ENCODE measurements around the gene C9orf85.

DNA sequence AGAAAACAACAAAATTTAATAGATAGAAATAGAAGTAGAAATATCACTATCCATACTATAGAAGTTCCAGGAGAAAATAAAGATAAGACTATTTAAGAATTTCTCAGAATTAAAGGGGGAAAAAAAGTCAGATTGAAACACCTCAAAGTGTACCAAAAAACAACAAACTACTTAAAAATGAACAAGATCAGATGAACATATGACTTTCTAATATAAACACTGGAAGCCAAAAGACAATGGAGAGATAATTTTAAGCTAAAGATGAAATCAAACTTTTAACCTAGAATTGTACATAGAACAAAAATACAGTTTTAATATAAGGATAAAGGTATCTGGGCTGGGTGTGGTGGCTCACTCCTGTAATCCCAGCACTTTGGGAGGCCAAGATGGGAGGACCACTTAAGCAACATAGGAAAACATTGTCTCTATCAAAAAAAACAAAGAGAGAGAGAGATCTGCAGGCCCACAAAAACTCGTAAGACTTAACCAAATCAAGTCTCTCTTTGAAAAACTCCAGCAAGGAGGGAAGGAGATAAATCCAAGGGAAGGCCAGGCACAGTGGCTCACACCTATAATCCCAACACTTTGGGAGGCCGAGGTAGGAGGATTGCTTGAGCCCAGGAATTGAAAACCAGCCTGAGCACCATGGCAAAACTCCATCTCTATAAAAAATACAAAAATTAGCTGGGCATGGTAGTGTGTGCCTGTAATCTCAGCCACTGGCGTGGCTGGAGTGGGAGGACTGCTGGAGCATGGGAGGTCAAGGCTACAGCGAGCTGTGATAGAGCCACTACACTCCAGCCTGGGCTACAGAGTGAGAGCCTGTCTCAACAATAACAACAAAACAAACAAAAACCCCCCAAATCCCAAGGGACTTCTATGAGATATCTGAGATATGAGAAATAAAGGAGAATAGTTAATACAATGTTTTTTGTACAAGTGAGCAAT, 32.8 kb upstream of the C9orf85 start:
- TF ChIP-seq POLR2A (IDR thresholded peaks at IDR 0.05) = no peak
- TF ChIP-seq, protein P1, sequence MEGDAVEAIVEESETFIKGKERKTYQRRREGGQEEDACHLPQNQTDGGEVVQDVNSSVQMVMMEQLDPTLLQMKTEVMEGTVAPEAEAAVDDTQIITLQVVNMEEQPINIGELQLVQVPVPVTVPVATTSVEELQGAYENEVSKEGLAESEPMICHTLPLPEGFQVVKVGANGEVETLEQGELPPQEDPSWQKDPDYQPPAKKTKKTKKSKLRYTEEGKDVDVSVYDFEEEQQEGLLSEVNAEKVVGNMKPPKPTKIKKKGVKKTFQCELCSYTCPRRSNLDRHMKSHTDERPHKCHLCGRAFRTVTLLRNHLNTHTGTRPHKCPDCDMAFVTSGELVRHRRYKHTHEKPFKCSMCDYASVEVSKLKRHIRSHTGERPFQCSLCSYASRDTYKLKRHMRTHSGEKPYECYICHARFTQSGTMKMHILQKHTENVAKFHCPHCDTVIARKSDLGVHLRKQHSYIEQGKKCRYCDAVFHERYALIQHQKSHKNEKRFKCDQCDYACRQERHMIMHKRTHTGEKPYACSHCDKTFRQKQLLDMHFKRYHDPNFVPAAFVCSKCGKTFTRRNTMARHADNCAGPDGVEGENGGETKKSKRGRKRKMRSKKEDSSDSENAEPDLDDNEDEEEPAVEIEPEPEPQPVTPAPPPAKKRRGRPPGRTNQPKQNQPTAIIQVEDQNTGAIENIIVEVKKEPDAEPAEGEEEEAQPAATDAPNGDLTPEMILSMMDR (IDR thresholded peaks at IDR 0.05) = no peak
